Smooth muscle cell (in vitro differentiated cells): ENCODE data around the gene NCK2. TPM values are rescaled to one million over a fixed set of nuclear protein-coding genes. Genes with fewer than 3 reads are reported as not detected.

Source experiments
- DNase-seq: peaks from one replicate; lab custom pipeline; 2025; ENCODE audit not compliant: unreplicated experiment; lab: John Stamatoyannopoulos, UW
- H2AFZ ChIP-seq: fragments of 200-600 bp; sonication (generic); 2 replicates; pipeline ENCODE4 v1.6.0; 2016; ENCODE audit warnings: antibody characterized with exemption, low read depth, mild to moderate bottlenecking
- H3F3A ChIP-seq: fragments of 200-600 bp; sonication (generic); 2 replicates; pipeline ENCODE4 v1.6.0; 2017; ENCODE audit warnings: antibody characterized with exemption, low read depth
- H3K27ac ChIP-seq: fragments of 200-600 bp; sonication (generic); 2 replicates; pipeline ENCODE4 v1.5.1; 2016; ENCODE audit warnings: low read depth, mild to moderate bottlenecking
- H3K27me3 ChIP-seq: fragments of 200-600 bp; sonication (generic); 2 replicates; pipeline ENCODE4 v1.6.1; 2016; ENCODE audit warnings: low read depth, mild to moderate bottlenecking
- H3K36me3 ChIP-seq: fragments of 200-600 bp; sonication (generic); 2 replicates; pipeline ENCODE4 v1.5.1; 2016; ENCODE audit warnings: low read depth
- H3K4me1 ChIP-seq: fragments of 200-600 bp; sonication (generic); 2 replicates; pipeline ENCODE4 v1.5.1; 2016; ENCODE audit warnings: low read depth
- H3K4me2 ChIP-seq: fragments of 200-600 bp; sonication (generic); 2 replicates; pipeline ENCODE4 v1.6.0; 2016; ENCODE audit warnings: mild to moderate bottlenecking
- H3K4me3 ChIP-seq: fragments of 200-600 bp; sonication (generic); 2 replicates; pipeline ENCODE4 v1.5.1; 2016; ENCODE audit warnings: mild to moderate bottlenecking
- H3K79me2 ChIP-seq: fragments of 200-600 bp; sonication (generic); 2 replicates; pipeline ENCODE4 v1.6.0; 2016; ENCODE audit warnings: low read depth, mild to moderate bottlenecking
- H3K9ac ChIP-seq: fragments of 200-600 bp; sonication (generic); 2 replicates; pipeline ENCODE4 v1.6.0; 2016; ENCODE audit warnings: low read depth
- H3K9me3 ChIP-seq: fragments of 200-600 bp; sonication (generic); replicated peaks from 2 replicates; pipeline ENCODE4 v1.5.1; 2016; ENCODE audit warnings: low read depth
- H4K20me1 ChIP-seq: fragments of 200-600 bp; sonication (generic); 2 replicates; pipeline ENCODE4 v1.6.0; 2016; ENCODE audit warnings: low read depth
- WGBS: methylation state at CpG from one replicate; pipeline ENCODE4 v1.1.7; 2016; ENCODE audit warnings: low lambda C conversion rate; 5-methylcytosine and 5-hydroxymethylcytosine counted together
- polyA plus RNA-seq: library from polyadenylated mRNA; unstranded; fragments of >200 nt; fragmentation: Nextera tagmentation; extraction: Ambion mirVana; gene quantifications from 2 replicates; pipeline ENCODE4 v1.2.1, GENCODE V29; 2016
- total RNA-seq: library from RNA; depleted of rRNA; stranded (reverse); fragments of >200 nt; gene quantifications from 2 replicates; pipeline ENCODE4 v1.2.3, GENCODE V29; 2014
- TF ChIP-seq, protein P1 (sequence below): fragments of 200-600 bp; sonication (generic); IDR thresholded peaks from 2 replicates; pipeline ENCODE4 v1.5.1; 2017; ENCODE audit warnings: borderline replicate concordance, mild to moderate bottlenecking, antibody characterized with exemption; ENCODE audit not compliant: insufficient read depth, poor library complexity, severe bottlenecking

The NCK2 gene
- total and polyA plus RNA-seq, 2 experiments from 2014 or later = 29.0 to 50.5 TPM

DNA sequence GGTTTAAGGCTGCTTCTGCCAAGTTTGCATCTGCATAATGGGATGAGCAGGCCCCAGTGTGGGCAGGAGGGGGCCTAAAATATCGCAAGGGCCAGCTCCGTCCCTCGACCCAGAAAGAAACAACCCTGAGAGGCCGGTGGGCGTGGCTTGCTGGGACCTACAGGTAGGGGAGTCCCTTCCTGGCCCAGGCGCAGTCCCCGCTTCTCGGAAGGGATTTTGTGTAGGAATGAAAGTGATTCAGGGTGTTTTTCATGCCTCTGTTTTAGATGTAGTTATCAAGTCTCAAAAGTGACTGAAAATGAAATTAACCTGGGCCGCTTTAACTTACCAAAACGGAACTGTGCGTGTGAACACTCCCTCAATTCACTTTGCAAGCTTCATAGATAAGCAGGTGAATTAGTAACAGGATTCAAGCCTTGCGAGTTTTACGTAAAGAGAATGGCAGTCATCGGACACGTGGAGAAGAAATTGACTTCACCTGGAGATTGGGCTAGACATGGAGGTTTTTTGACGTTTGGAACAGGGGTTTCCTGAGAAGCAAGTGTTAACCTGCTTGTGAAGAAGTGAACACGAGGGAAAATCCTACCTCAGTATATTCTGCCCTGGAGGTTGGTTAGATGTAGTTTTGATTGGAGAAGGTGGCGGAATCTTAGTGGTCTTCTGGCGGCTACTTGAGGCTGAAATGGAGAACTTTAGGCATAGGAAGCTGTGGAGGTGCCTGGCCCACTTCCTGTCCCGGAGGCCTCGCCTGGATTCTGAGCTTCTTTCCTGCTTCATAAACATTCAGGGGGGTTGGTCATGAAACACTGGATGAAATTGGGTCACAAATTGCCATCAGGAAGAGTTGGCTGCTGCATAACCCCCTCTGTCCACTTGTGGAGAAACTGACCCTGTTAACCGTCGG lies 1.7 kb downstream of the NCK2 start:
- Histone ChIP-seq H3K4me2 (peak overlapping the region; percentile 88), H2AFZ (no peak overlapping the region), H3F3A (peaks cover 4% of the 10 kb centered on the region), H3K79me2 (peaks cover 64% of the 10 kb centered on the region), H3K9ac (peak overlapping the region; percentile 81), H3K4me1 (peaks cover 3% of the 10 kb centered on the region), H3K27ac (no peak overlapping the region), H4K20me1 (peaks cover 61% of the 10 kb centered on the region), H3K36me3 (no peaks in the 10 kb centered on the region), H3K4me3 (peak overlapping the region; percentile 97), H3K27me3 (no peaks in the 10 kb centered on the region), H3K9me3 (no peaks in the 10 kb centered on the region)
- WGBS = 62% methylated on average over 23 of the region's 23 CpGs
- TF ChIP-seq, protein P1, sequence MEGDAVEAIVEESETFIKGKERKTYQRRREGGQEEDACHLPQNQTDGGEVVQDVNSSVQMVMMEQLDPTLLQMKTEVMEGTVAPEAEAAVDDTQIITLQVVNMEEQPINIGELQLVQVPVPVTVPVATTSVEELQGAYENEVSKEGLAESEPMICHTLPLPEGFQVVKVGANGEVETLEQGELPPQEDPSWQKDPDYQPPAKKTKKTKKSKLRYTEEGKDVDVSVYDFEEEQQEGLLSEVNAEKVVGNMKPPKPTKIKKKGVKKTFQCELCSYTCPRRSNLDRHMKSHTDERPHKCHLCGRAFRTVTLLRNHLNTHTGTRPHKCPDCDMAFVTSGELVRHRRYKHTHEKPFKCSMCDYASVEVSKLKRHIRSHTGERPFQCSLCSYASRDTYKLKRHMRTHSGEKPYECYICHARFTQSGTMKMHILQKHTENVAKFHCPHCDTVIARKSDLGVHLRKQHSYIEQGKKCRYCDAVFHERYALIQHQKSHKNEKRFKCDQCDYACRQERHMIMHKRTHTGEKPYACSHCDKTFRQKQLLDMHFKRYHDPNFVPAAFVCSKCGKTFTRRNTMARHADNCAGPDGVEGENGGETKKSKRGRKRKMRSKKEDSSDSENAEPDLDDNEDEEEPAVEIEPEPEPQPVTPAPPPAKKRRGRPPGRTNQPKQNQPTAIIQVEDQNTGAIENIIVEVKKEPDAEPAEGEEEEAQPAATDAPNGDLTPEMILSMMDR = no peak
- DNase-seq = no peak

DNA sequence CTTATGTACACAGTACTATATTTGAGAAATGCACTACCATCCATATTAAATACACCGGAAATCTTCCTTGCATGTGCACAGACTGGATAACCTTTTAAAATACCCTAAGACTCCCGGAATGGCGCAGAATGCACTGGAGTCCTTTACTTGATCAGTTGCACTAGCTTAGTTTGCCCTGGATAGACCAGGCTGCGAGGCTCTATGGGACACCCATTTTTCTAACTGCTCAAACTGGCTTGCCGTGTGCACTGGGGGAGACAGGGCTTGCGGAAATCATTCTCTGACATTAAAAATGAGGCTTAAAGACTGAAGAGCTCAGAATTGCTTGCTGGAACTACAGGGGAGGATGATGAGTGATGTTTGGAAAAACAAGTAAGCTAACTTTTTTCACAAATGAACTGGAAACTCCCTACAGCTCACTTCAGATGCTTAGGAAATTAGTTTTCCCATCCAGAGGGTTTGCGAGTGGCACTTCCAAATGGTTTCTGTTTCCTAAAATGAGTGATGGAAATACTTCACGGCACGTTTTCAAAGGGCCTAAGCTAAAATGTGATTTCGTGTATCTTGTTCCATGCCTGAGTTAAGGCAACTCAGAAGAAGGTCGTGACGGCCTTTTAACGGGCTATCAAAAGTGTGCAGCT lies 2.7 kb downstream of the NCK2 start:
- H3K27me3 ChIP-seq = no peaks in the 10 kb centered on the region
- TF ChIP-seq, protein P1 = no peak
- peak overlapping the region; percentile 68 for H3K27ac ChIP-seq
- WGBS = 86% methylated on average over 13 of the region's 13 CpGs
- DNase-seq = no peak
- H3K4me2 ChIP-seq = peak overlapping the region; percentile 88
- no peak overlapping the region for H2AFZ ChIP-seq
- no peaks in the 10 kb centered on the region for H3K9me3 ChIP-seq
- no peaks in the 10 kb centered on the region for H3K36me3 ChIP-seq
- peak overlapping the region; percentile 7 for H3K4me3 ChIP-seq
- H3K4me1 ChIP-seq = peaks cover 3% of the 10 kb centered on the region
- peaks cover 4% of the 10 kb centered on the region for H3F3A ChIP-seq
- peaks cover 71% of the 10 kb centered on the region for H4K20me1 ChIP-seq
- H3K9ac ChIP-seq = no peak overlapping the region
- peaks cover 74% of the 10 kb centered on the region for H3K79me2 ChIP-seq

DNA sequence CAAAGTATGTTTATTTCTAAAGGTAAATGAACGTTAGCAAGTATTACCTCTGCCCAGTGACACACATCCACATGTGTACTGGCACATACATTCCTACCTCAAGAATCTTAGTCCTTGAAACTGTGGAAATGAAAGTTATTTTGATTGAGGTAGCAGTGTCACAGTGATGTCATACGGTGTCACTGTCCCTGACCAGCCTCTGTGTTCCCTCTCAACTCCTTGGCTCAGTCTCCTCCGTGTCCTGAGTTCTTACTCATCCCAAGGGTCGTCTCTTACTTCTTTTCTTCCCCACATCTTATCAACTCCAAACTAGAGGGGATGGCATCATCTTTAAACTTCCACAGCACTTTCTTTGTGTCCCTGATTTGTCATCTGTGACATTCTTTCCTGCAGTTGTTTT lies 3.3 kb downstream of the NCK2 start:
- TF ChIP-seq, protein P1 = no peak
- Histone ChIP-seq H3K9ac (no peak overlapping the region), H3K27ac (peak overlapping the region; percentile 68)

More for the DNA sequence above, 3.3 kb downstream of the NCK2 start:
- 50% methylated on average over 4 of the region's 4 CpGs for WGBS
- peaks cover 3% of the 10 kb centered on the region for H3K4me1 ChIP-seq
- no peak overlapping the region for H3K4me3 ChIP-seq
- peaks cover 4% of the 10 kb centered on the region for H3F3A ChIP-seq
- no peaks in the 10 kb centered on the region for H3K9me3 ChIP-seq
- no peak overlapping the region for H2AFZ ChIP-seq
- DNase-seq = no peak
- H3K4me2 ChIP-seq = no peak overlapping the region
- peaks cover 80% of the 10 kb centered on the region for H3K79me2 ChIP-seq
- H3K36me3 ChIP-seq = no peaks in the 10 kb centered on the region
- peaks cover 77% of the 10 kb centered on the region for H4K20me1 ChIP-seq
- no peaks in the 10 kb centered on the region for H3K27me3 ChIP-seq
